ENCODE measurements around the gene CNNM2. TPM values are rescaled to one million over a fixed set of nuclear protein-coding genes. Genes with fewer than 3 reads are reported as not detected.

The CNNM2 gene
- total RNA-seq, 1 experiment from 2014 or later: 23.1 TPM

DNA sequence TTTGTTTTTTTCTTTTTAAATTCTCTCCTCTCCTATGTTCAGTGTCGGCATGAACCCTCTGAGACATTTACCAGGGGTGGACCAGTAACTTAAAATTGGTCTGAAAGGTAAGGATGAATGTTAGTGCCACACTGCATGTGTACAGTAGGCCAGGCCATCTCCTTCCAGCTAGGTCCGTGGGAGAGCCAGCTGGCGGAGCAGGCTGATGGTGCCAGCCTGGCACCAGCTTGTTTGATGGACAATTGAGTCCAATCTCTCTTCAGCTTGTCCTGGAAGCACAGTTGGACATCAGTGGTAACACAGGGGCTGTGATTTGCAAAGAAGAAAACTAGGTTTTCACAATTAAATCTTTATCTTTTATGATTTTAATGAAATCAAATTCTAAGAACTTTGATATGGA, 136.5 kb downstream of the CNNM2 start:
- Histone ChIP-seq H3K4me2 (ENCODE audit: low read length) (no peak overlapping the region), H3K4me3 (replicated peaks in 1 of 2; ENCODE audit: low read depth in 1 of 2, low read length in 2 of 2) (no peak overlapping the region), H3K36me3 (ENCODE audit: control insufficient read depth in 1 of 2, insufficient read depth in 2 of 2, low read length in 2 of 2) (no peaks in the 10 kb centered on the region), H3K27ac (ENCODE audit: low read depth, low read length) (no peak overlapping the region), H3K9me3 (ENCODE audit: control insufficient read depth in 1 of 2, insufficient read depth in 1 of 2, low read depth in 1 of 2, low read length in 2 of 2) (no peaks in the 10 kb centered on the region), H3K9me2 (ENCODE audit: insufficient read depth) (no peaks in the 10 kb centered on the region), H3K9ac (ENCODE audit: low read length) (no peak overlapping the region), H4K20me1 (ENCODE audit: insufficient read depth) (no peaks in the 10 kb centered on the region), H2AFZ (ENCODE audit: low read depth, low read length, poor library complexity, severe bottlenecking) (no peak overlapping the region), H3K79me2 (ENCODE audit: insufficient read depth, low read length) (no peaks in the 10 kb centered on the region), H3K4me1 (ENCODE audit: control insufficient read depth in 1 of 2, insufficient read depth in 2 of 2, low read length in 2 of 2) (peaks cover 4 to 13% of the 10 kb centered on the region in 2 experiments; a peak in 3 of 4 replicates), H3K27me3 (ENCODE audit: insufficient read depth, low read length) (no peaks in the 10 kb centered on the region)
- TF ChIP-seq EZH2phosphoT487 (IDR thresholded peaks at IDR 0.05; ENCODE audit: borderline replicate concordance) (no peak), REST (IDR thresholded peaks at IDR 0.05; ENCODE audit: low read depth) (no peak), ELF1 (IDR thresholded peaks at IDR 0.05; ENCODE audit: borderline replicate concordance, low read depth) (no peak), ZBTB33 (IDR thresholded peaks at IDR 0.05; ENCODE audit: extremely low read depth, insufficient replicate concordance, low read length) (no peak), CEBPB (IDR thresholded peaks at IDR 0.05; ENCODE audit: low read depth) (no peak), RAD21 (IDR thresholded peaks at IDR 0.05; ENCODE audit: low read depth) (no peak), FOSL1 (IDR thresholded peaks at IDR 0.05; ENCODE audit: low read depth) (no peak)
- ChIA-PET RAD21 (ENCODE audit: low non-redundant PET in 1 of 2, low total read pairs in 2 of 2, uncharacterized antibody in 2 of 2, unreplicated experiment in 2 of 2) (no interaction called here), POLR2A (interaction anchor here (1.4 kb wide), 1 partner anchor 136 kb away, joined by 3 read pairs; the partner anchor contains the start of gene CNNM2), CTCF (interaction anchor here (2.2 kb wide), 1 partner anchor 137 kb away, joined by 8 read pairs; the partner anchor contains the start of gene CNNM2)
- no TSS peak for BruUV-seq (replicated peaks)
- DNase-seq (ENCODE audit: low read depth, low spot score): no peak
- ATAC-seq: no peak
- intact Hi-C loops (cut with micrococcal nuclease): no loop called here
